GM19193 (cell line): Measurements from ENCODE around the gene ALG5.

Source experiments
- POLR2A ChIP-seq: IDR thresholded peaks from 4 replicates; pipeline ENCODE4 v1.6.1; 2011; ENCODE audit not compliant: insufficient read depth, insufficient read length; ENCODE audit errors: extremely low read depth

Gene ALG5

GRCh38 chr13:36999054-36999714, at the start of gene ALG5:
TSS of gene ALG5 (minus strand) at chr13:36999340. CDS start at chr13:36999300, 40 bp downstream.
- TF ChIP-seq POLR2A: peak; percentile 96

- no peak for TF ChIP-seq POLR2A
Observed at GRCh38 chr13:37047846-37048245, 48.7 kb upstream of the ALG5 start.

GRCh38 chr13:37047032-37047431, 47.9 kb upstream of the ALG5 start:
- TF ChIP-seq POLR2A: no peak

- TF ChIP-seq POLR2A: no peak
Observed at GRCh38 chr13:37046062-37046461, 46.9 kb upstream of the ALG5 start.

GRCh38 chr13:37040789-37041188, 41.6 kb upstream of the ALG5 start:
- no peak for TF ChIP-seq POLR2A

- no peak for TF ChIP-seq POLR2A
Observed at GRCh38 chr13:37039896-37040295, 40.8 kb upstream of the ALG5 start.

GRCh38 chr13:37037241-37037640, 38.1 kb upstream of the ALG5 start:
- TF ChIP-seq POLR2A: no peak

- TF ChIP-seq POLR2A: no peak
Observed at GRCh38 chr13:37029617-37030016, 30.5 kb upstream of the ALG5 start.

GRCh38 chr13:37027639-37028038, 28.5 kb upstream of the ALG5 start:
- no peak for TF ChIP-seq POLR2A

GRCh38 chr13:37026771-37027170, 27.6 kb upstream of the ALG5 start:
- no peak for TF ChIP-seq POLR2A

GRCh38 chr13:37023871-37024270, 24.7 kb upstream of the ALG5 start:
- no peak for TF ChIP-seq POLR2A

- no peak for TF ChIP-seq POLR2A
Observed at GRCh38 chr13:37014609-37015008, 15.5 kb upstream of the ALG5 start.

GRCh38 chr13:37011788-37012187, 12.6 kb upstream of the ALG5 start:
- no peak for TF ChIP-seq POLR2A

- TF ChIP-seq POLR2A: no peak
Observed at GRCh38 chr13:37011002-37011401, 11.9 kb upstream of the ALG5 start.

- TF ChIP-seq POLR2A: no peak
Observed at GRCh38 chr13:37010424-37010823, 11.3 kb upstream of the ALG5 start.

GRCh38 chr13:37009692-37010091, 10.6 kb upstream of the ALG5 start:
- no peak for TF ChIP-seq POLR2A

GRCh38 chr13:37001921-37002250, 2.7 kb upstream of the ALG5 start:
- TF ChIP-seq POLR2A: no peak

- TF ChIP-seq POLR2A: no peak
Observed at GRCh38 chr13:36998624-36999041, 507 bp downstream of the ALG5 start.

GRCh38 chr13:36997716-36998427, 1.3 kb downstream of the ALG5 start:
- TF ChIP-seq POLR2A: no peak
